ENCODE results near the gene HIKESHI.
"Not testable (repeated sequence)": the region's sequence is repeated elsewhere in the genome, so short reads cannot be mapped to it uniquely, and the experiment has no call there.

The HIKESHI gene

GRCh38 chr11:86302092-86302793 lies at the start of gene HIKESHI:
HIKESHI (plus strand) TSS chr11:86302240; CDS start chr11:86302449, 209 bp downstream.
- peak; percentile 96 for DNase-seq

- DNase-seq: peak; percentile 70
These were observed 46.1 kb upstream of the HIKESHI start for GRCh38 chr11:86255896-86256295.

- no peak for DNase-seq
These were observed 45.4 kb upstream of the HIKESHI start for GRCh38 chr11:86256608-86257007.

GRCh38 chr11:86257446-86257845 lies 44.6 kb upstream of the HIKESHI start:
- DNase-seq: no peak

GRCh38 chr11:86259730-86260129 lies 42.3 kb upstream of the HIKESHI start:
- DNase-seq: no peak

GRCh38 chr11:86261328-86261727 lies 40.7 kb upstream of the HIKESHI start:
- no peak for DNase-seq

- no peak for DNase-seq
These were observed 39.7 kb upstream of the HIKESHI start for GRCh38 chr11:86262387-86262786.

- DNase-seq: no peak
These were observed 37.4 kb upstream of the HIKESHI start for GRCh38 chr11:86264649-86265048.

- no peak for DNase-seq
These were observed 36.8 kb upstream of the HIKESHI start for GRCh38 chr11:86265194-86265593.

- no peak for DNase-seq
These were observed 32.4 kb upstream of the HIKESHI start for GRCh38 chr11:86269645-86270044.

GRCh38 chr11:86274503-86274902 lies 27.5 kb upstream of the HIKESHI start:
- DNase-seq: no peak

- no peak for DNase-seq
These were observed 27.0 kb upstream of the HIKESHI start for GRCh38 chr11:86274999-86275398.

- no peak for DNase-seq
These were observed 26.3 kb upstream of the HIKESHI start for GRCh38 chr11:86275493-86276370.

- no peak for DNase-seq
These were observed 24.3 kb upstream of the HIKESHI start for GRCh38 chr11:86277741-86278140.

- DNase-seq: no peak
These were observed 23.8 kb upstream of the HIKESHI start for GRCh38 chr11:86278226-86278625.

GRCh38 chr11:86279747-86280146 lies 22.3 kb upstream of the HIKESHI start:
- no peak for DNase-seq

GRCh38 chr11:86287468-86287796 lies 14.6 kb upstream of the HIKESHI start:
- DNase-seq: no peak

GRCh38 chr11:86288776-86289507 lies 13.1 kb upstream of the HIKESHI start:
- DNase-seq: peak; percentile 81

- not testable (repeated sequence) for DNase-seq
These were observed 12.3 kb upstream of the HIKESHI start for GRCh38 chr11:86289508-86290280.

GRCh38 chr11:86291466-86292262 lies 10.4 kb upstream of the HIKESHI start:
- DNase-seq: peak; percentile 85

- peak; percentile 91 for DNase-seq
These were observed 9.0 kb upstream of the HIKESHI start for GRCh38 chr11:86292912-86293616.
